PC-9 (cell line): ENCODE results near the gene DPP4. TPM values are rescaled to one million over a fixed set of nuclear protein-coding genes. Genes with fewer than 3 reads are reported as not detected.

ENCODE experiments used
- BruUV-seq: library from RNA; stranded (reverse); fragments of 400-500 nt; replicated peaks from 2 replicates; lab custom pipeline; 2021; lab: Mats Ljungman, UMichigan
- CTCF ChIA-PET: fragments of 300-600 bp; sonication (Branson Sonifier 250); formaldehyde crosslinking; loops from one replicate; lab custom pipeline; 2022; ENCODE audit warnings: antibody characterized with exemption; lab: Charles Lee
- POLR2A ChIA-PET: fragments of 300-600 bp; sonication (Branson Sonifier 250); formaldehyde crosslinking; loops from one replicate; lab custom pipeline; 2022; ENCODE audit warnings: antibody characterized with exemption; ENCODE audit not compliant: unreplicated experiment; lab: Charles Lee
- DNase-seq, 2 experiments: peaks; one replicate each; pipeline versions ENCODE4 v3.0.0 to v3.0.0-alpha.2; 2015 to 2022; ENCODE audit warnings: mixed read lengths in 1 of 2
- H2AFZ ChIP-seq: fragments of 200-600 bp; sonication (generic); 2 replicates; pipeline ENCODE4 v1.8.1; 2017; ENCODE audit warnings: antibody characterized with exemption
- H3F3A ChIP-seq: fragments of 200-600 bp; sonication (generic); 2 replicates; pipeline ENCODE4 v1.8.1; 2017; ENCODE audit warnings: antibody characterized with exemption, mild to moderate bottlenecking, low read depth; ENCODE audit not compliant: insufficient read depth
- H3K27ac ChIP-seq: fragments of 200-600 bp; sonication (generic); 2 replicates; pipeline ENCODE4 v1.6.1; 2016; ENCODE audit warnings: mixed run types
- H3K27me3 ChIP-seq: fragments of 200-600 bp; sonication (generic); 2 replicates; pipeline ENCODE4 v1.6.1; 2016; ENCODE audit warnings: low read depth, mixed run types; ENCODE audit not compliant: insufficient read depth
- H3K36me3 ChIP-seq: fragments of 200-600 bp; sonication (generic); 2 replicates; pipeline ENCODE4 v1.6.1; 2016; ENCODE audit warnings: low read depth, mixed run types
- H3K4me1 ChIP-seq: fragments of 200-600 bp; sonication (generic); replicated peaks from 2 replicates; pipeline ENCODE4 v1.6.1; 2016; ENCODE audit warnings: mixed run types; ENCODE audit not compliant: insufficient read depth
- H3K4me2 ChIP-seq: fragments of 200-600 bp; sonication (generic); 2 replicates; pipeline ENCODE4 v1.6.1; 2017; ENCODE audit warnings: mixed run types
- H3K4me3 ChIP-seq: fragments of 200-600 bp; sonication (generic); 2 replicates; pipeline ENCODE4 v1.6.1; 2016; ENCODE audit warnings: mixed run types
- H3K79me2 ChIP-seq: fragments of 200-600 bp; sonication (generic); 2 replicates; pipeline ENCODE4 v1.6.1; 2017; ENCODE audit warnings: low read depth, mixed run types
- H3K9me2 ChIP-seq: fragments of 200-600 bp; sonication (generic); 2 replicates; pipeline ENCODE4 v1.8.1; 2017; ENCODE audit warnings: mild to moderate bottlenecking; ENCODE audit not compliant: insufficient read depth
- H3K9me3 ChIP-seq: fragments of 200-600 bp; sonication (generic); 2 replicates; pipeline ENCODE4 v1.8.1; 2016; ENCODE audit warnings: low read depth; ENCODE audit not compliant: insufficient read depth
- H4K20me1 ChIP-seq: fragments of 200-600 bp; sonication (generic); 2 replicates; pipeline ENCODE4 v1.8.1; 2017; ENCODE audit not compliant: insufficient read depth
- EZH2 ChIP-seq: fragments of 200-600 bp; sonication (generic); IDR thresholded peaks from 2 replicates; pipeline ENCODE4 v1.8.0; 2017; ENCODE audit warnings: antibody characterized with exemption, low read depth
- intact Hi-C: fragments of 100-400 bp; cut with micrococcal nuclease; formaldehyde crosslinking; loops from one replicate; pipeline ENCODE4 v1.10.0; 2022; ENCODE audit not compliant: unreplicated experiment
- total RNA-seq: library from RNA; stranded (reverse); gene quantifications from 2 replicates; pipeline ENCODE4 v1.2.3, GENCODE V29; 2021
- TF ChIP-seq, protein P1 (sequence below): fragments of 200-600 bp; sonication (generic); conservative IDR thresholded peaks from 2 replicates; pipeline ENCODE4 v1.6.1; 2017; ENCODE audit warnings: mixed run types, antibody characterized with exemption, mild to moderate bottlenecking, moderate library complexity

DPP4 gene
- total RNA-seq, 1 experiment from 2014 or later: 0.35 TPM

DNA sequence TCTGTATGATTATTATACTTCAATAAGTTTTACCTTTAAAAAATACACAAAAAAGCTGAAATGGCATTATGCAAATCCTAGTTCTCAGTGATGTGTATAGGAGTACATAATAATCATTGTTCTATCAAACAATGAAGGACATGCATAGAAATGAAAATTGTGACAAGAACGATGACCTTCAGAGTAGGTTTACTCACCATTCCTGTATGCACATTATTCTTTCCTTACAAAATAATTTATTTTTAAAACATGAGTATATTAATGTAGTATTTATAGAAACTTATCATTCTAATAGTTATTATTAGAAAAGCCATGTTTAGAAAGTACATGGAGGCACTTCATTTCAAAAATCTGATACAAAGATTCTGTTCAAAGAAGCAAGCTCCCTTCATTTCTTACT lies 32.7 kb upstream of the DPP4 start:
- BruUV-seq: no TSS peak
- Histone ChIP-seq H2AFZ (no peak overlapping the region), H3K4me2 (no peak overlapping the region), H3K36me3 (no peaks in the 10 kb centered on the region), H3K79me2 (no peaks in the 10 kb centered on the region), H3K27ac (no peak overlapping the region), H3K4me3 (no peak overlapping the region), H3K9me3 (no peaks in the 10 kb centered on the region), H3K9me2 (no peaks in the 10 kb centered on the region), H4K20me1 (no peaks in the 10 kb centered on the region), H3K27me3 (no peaks in the 10 kb centered on the region), H3K4me1 (no peaks in the 10 kb centered on the region), H3F3A (no peaks in the 10 kb centered on the region)
- TF ChIP-seq, protein P1, sequence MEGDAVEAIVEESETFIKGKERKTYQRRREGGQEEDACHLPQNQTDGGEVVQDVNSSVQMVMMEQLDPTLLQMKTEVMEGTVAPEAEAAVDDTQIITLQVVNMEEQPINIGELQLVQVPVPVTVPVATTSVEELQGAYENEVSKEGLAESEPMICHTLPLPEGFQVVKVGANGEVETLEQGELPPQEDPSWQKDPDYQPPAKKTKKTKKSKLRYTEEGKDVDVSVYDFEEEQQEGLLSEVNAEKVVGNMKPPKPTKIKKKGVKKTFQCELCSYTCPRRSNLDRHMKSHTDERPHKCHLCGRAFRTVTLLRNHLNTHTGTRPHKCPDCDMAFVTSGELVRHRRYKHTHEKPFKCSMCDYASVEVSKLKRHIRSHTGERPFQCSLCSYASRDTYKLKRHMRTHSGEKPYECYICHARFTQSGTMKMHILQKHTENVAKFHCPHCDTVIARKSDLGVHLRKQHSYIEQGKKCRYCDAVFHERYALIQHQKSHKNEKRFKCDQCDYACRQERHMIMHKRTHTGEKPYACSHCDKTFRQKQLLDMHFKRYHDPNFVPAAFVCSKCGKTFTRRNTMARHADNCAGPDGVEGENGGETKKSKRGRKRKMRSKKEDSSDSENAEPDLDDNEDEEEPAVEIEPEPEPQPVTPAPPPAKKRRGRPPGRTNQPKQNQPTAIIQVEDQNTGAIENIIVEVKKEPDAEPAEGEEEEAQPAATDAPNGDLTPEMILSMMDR: no peak
- no peak for TF ChIP-seq EZH2
- ChIA-PET POLR2A (no interaction called here), CTCF (no interaction called here)
- intact Hi-C loops: no loop called here
- no peak for DNase-seq

DNA sequence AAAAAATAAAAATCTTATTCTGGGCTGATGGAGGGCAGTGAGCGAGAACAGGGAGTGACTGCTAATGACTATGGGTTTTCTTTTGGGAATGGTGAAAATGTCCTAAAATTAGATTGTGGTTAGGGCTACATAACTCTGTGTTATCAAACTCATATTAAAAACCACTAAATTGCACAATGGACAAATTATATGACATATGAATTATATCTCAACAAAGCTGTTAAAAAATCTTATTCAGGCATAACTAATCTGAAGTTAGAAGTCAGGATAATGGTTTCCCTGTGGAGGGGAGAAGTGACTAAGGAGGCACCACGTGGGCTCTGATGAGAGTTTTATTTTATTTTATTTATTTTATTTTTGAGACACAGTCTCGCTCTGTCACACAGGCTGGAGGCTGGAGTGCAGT lies 32.1 kb upstream of the DPP4 start:
- Histone ChIP-seq H3K27me3 (no peaks in the 10 kb centered on the region), H3K79me2 (no peaks in the 10 kb centered on the region), H3K27ac (no peak overlapping the region), H4K20me1 (no peaks in the 10 kb centered on the region), H3F3A (no peaks in the 10 kb centered on the region), H3K36me3 (no peaks in the 10 kb centered on the region), H3K9me2 (no peaks in the 10 kb centered on the region), H2AFZ (no peak overlapping the region), H3K4me3 (no peak overlapping the region), H3K9me3 (no peaks in the 10 kb centered on the region), H3K4me2 (no peak overlapping the region), H3K4me1 (no peaks in the 10 kb centered on the region)
- no peak for TF ChIP-seq EZH2
- TF ChIP-seq, protein P1: no peak
- no TSS peak for BruUV-seq
- ChIA-PET POLR2A (no interaction called here), CTCF (no interaction called here)
- intact Hi-C loops: no loop called here
- no peak for DNase-seq

GRCh38 chr2:162103443-162104009 lies 29.5 kb upstream of the DPP4 start:
- Histone ChIP-seq H4K20me1 (no peaks in the 10 kb centered on the region), H3K9me3 (no peaks in the 10 kb centered on the region), H2AFZ (no peak overlapping the region), H3K27ac (no peak overlapping the region), H3K4me2 (no peak overlapping the region), H3K4me3 (no peak overlapping the region), H3K4me1 (no peaks in the 10 kb centered on the region), H3K36me3 (no peaks in the 10 kb centered on the region), H3K9me2 (no peaks in the 10 kb centered on the region), H3K27me3 (no peaks in the 10 kb centered on the region), H3K79me2 (no peaks in the 10 kb centered on the region), H3F3A (no peaks in the 10 kb centered on the region)
- POLR2A ChIA-PET: no interaction called here
- CTCF ChIA-PET: no interaction called here
- no peak for DNase-seq
- TF ChIP-seq, protein P1: no peak
- TF ChIP-seq EZH2: no peak
- BruUV-seq: no TSS peak
- intact Hi-C loops: no loop called here
